ENCODE data around the gene BCL11A. TPM values are rescaled to one million over a fixed set of nuclear protein-coding genes. Genes with fewer than 3 reads are reported as not detected.
A peak's percentile ranks its signal among the peaks of the same experiment; 100 is the strongest.

BCL11A gene
- total RNA-seq, 4 donors from 2014 or later: 4.6 to 12.8 (median 9.0) TPM

DNA sequence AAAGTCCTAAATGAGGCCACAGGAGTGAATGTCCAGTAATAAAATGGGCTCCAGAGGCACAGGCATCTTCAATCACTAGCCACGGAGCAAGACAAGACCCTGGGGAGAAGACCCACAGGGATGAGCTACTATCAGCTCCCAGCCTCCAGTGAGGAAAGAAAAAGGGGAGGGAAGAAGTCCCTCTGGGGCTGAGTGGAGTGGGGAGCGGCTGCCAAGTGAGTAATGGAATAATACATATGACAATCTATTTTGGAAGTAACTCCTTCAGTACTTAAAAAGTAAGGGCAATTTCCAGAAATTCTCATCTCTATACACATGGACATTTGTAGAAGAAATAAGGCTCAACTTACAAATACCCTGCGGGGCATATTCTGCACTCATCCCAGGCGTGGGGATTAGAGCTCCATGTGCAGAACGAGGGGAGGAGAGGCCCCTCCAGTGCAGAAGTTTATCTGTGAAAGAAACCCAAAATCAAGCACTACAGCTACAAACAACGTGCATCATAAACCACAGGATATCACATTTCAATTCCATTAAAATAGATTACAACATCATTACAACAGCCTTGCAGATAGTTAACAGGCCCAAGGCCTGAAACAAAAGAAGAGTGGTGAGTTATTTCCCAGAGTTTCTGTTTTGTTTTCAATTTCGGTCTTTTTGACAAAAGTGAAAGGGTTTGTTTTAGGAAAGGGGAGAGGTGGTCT, 84.9 kb downstream of the BCL11A start:
- no peaks in the 10 kb centered on the region for H3K9me3 ChIP-seq
- H3K27me3 ChIP-seq: no peaks in the 10 kb centered on the region
- intact Hi-C loops (cut with DNase I): no loop called here
- H3K36me3 ChIP-seq: no peaks in the 10 kb centered on the region
- WGBS, 2 donors: 79 to 86% methylated on average over 7 of the region's 7 CpGs
- no peak overlapping the region for H3K4me3 ChIP-seq (replicated peaks in 1 of 3)
- DNase-seq: no peak
- TF ChIP-seq, protein P1, sequence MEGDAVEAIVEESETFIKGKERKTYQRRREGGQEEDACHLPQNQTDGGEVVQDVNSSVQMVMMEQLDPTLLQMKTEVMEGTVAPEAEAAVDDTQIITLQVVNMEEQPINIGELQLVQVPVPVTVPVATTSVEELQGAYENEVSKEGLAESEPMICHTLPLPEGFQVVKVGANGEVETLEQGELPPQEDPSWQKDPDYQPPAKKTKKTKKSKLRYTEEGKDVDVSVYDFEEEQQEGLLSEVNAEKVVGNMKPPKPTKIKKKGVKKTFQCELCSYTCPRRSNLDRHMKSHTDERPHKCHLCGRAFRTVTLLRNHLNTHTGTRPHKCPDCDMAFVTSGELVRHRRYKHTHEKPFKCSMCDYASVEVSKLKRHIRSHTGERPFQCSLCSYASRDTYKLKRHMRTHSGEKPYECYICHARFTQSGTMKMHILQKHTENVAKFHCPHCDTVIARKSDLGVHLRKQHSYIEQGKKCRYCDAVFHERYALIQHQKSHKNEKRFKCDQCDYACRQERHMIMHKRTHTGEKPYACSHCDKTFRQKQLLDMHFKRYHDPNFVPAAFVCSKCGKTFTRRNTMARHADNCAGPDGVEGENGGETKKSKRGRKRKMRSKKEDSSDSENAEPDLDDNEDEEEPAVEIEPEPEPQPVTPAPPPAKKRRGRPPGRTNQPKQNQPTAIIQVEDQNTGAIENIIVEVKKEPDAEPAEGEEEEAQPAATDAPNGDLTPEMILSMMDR (IDR thresholded peaks at IDR 0.05): no peak
- no peak for TF ChIP-seq POLR2A (IDR thresholded peaks at IDR 0.05)
- no peak overlapping the region for H3K27ac ChIP-seq
- H3K4me1 ChIP-seq: peaks cover 0 to 9% of the 10 kb centered on the region in 2 donors

DNA sequence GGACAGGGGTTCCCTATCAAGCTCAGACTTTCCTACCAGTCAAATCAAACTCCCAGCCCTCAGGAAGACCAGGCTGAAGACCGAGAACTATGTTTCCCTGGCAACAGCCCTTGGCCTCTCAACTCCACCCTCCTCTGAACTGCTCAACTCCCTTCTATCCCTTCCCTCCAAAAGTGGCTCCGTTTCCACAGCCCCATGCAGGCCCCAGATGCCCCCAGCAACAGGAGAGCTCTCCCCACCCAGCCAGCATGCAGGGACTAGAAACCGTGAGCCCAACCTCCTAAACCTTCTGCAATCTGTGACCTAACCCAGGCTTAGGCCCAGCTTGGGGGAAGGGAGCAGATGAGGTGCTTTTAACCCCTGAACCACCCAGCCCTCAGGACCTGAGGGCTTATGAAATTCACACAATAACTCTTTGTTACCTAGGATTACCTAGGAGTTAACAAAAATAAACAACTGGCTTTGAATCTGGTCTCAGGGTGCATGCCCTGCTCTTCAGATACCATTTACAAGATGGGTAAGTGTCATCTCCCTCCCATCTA, 87.2 kb downstream of the BCL11A start:
- H3K27ac ChIP-seq: no peak overlapping the region

DNA sequence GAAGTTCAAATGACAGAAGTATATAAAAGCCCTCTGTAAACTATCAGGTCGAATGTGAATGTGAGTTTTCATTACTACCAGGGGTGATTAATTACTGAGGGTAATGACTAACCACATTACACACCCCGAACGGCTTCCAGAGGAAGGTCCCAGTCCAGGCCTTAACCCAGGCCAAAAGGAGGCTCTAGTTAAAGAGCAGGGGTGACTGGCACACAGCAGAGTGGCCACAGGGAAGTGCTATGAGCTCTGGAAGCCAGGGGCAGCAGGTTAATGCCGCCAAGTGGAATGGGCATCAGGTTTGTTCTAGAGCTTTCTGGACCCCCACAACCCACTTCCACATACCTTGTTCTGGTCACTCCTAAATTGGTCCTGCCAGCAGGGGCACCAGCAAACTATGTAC, 87.7 kb downstream of the BCL11A start:
- DNase-seq: no peak
- TF ChIP-seq POLR2A (IDR thresholded peaks at IDR 0.05): no peak
- TF ChIP-seq, protein P1 (IDR thresholded peaks at IDR 0.05): no peak
- H3K9me3 ChIP-seq: no peaks in the 10 kb centered on the region
- H3K27ac ChIP-seq: no peak overlapping the region
- intact Hi-C loops (cut with DNase I): no loop called here
- WGBS, 2 donors: 83 to 90% methylated on average over 4 of the region's 4 CpGs
- peaks cover 0 to 13% of the 10 kb centered on the region in 2 donors for H3K4me1 ChIP-seq
- no peaks in the 10 kb centered on the region for H3K27me3 ChIP-seq
- no peaks in the 10 kb centered on the region for H3K36me3 ChIP-seq
- no peak overlapping the region for H3K4me3 ChIP-seq (replicated peaks in 1 of 3)

More for the DNA sequence above, 87.2 kb downstream of the BCL11A start:
- WGBS, 2 donors: 81 to 90% methylated on average over 3 of the region's 3 CpGs
- Histone ChIP-seq H3K27me3 (no peaks in the 10 kb centered on the region), H3K9me3 (no peaks in the 10 kb centered on the region), H3K4me3 (replicated peaks in 1 of 3) (no peak overlapping the region), H3K4me1 (peaks cover 0 to 13% of the 10 kb centered on the region in 2 donors), H3K36me3 (no peaks in the 10 kb centered on the region)
- no peak for TF ChIP-seq POLR2A (IDR thresholded peaks at IDR 0.05)
- TF ChIP-seq, protein P1 (IDR thresholded peaks at IDR 0.05): no peak
- DNase-seq: no peak
- intact Hi-C loops (cut with DNase I): no loop called here

DNA sequence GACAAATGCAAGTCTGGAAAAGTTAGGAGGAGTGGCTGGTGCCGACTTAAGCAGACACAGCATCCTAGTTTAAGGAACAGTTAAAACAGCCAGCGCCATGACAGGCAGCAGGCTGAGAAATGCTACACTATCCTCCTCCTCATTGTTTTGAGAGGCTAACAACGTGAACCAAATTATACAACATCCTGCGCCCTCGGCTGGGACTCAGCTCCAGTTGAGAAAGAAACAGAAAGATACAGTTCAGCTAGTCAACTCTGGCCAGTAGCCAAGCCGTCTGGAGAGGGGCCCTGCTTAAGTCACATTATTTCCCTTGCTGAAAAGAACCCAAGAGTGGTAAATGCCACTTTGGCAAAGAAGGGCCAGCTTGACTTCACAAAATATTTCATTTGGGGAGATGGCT, 90.2 kb downstream of the BCL11A start:
- Histone ChIP-seq H3K4me3 (replicated peaks in 1 of 3) (no peak overlapping the region), H3K27ac (no peak overlapping the region), H3K36me3 (no peaks in the 10 kb centered on the region), H3K4me1 (peaks cover 0 to 5% of the 10 kb centered on the region in 2 donors), H3K27me3 (no peaks in the 10 kb centered on the region), H3K9me3 (no peaks in the 10 kb centered on the region)
- peak; percentile 77 to 86 for DNase-seq
- 11 to 18% methylated on average over 6 of the region's 6 CpGs for WGBS, 2 donors
- TF ChIP-seq, protein P1 (IDR thresholded peaks at IDR 0.05): no peak
- no peak for TF ChIP-seq POLR2A (IDR thresholded peaks at IDR 0.05)
- intact Hi-C loops (cut with DNase I): no loop called here

DNA sequence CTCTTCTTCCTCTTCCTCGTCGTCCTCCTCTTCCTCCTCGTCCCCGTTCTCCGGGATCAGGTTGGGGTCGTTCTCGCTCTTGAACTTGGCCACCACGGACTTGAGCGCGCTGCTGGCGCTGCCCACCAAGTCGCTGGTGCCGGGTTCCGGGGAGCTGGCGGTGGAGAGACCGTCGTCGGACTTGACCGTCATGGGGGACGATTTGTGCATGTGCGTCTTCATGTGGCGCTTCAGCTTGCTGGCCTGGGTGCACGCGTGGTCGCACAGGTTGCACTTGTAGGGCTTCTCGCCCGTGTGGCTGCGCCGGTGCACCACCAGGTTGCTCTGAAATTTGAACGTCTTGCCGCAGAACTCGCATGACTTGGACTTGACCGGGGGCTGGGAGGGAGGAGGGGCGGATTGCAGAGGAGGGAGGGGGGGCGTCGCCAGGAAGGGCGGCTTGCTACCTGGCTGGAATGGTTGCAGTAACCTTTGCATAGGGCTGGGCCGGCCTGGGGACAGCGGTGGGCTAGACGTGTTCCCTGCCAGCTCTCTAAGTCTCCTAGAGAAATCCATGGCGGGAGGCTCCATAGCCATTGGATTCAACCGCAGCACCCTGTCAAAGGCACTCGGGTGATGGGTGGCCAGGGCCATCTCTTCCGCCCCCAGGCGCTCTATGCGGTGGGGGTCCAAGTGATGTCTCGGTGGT, 91.9 kb downstream of the BCL11A start:
- TF ChIP-seq POLR2A (IDR thresholded peaks at IDR 0.05): no peak
- TF ChIP-seq, protein P1 (IDR thresholded peaks at IDR 0.05): no peak
- intact Hi-C loops (cut with DNase I): no loop called here

More for the DNA sequence above, 91.9 kb downstream of the BCL11A start:
- Histone ChIP-seq H3K36me3 (no peaks in the 10 kb centered on the region), H3K27ac (no peak overlapping the region), H3K27me3 (no peaks in the 10 kb centered on the region), H3K9me3 (no peaks in the 10 kb centered on the region), H3K4me3 (replicated peaks in 1 of 3) (no peak overlapping the region), H3K4me1 (peaks cover 0 to 5% of the 10 kb centered on the region in 2 donors)
- DNase-seq: no peak
- WGBS, 2 donors: 97% methylated on average over 37 to 46 of the region's 47 CpGs
